SK-N-SH (cell line): ENCODE data around the gene TMPRSS11D. TPM values are rescaled to one million over a fixed set of nuclear protein-coding genes. Genes with fewer than 3 reads are reported as not detected.

Source experiments
- CTCF ChIA-PET: fragments of 300-600, 350-600 bp; formaldehyde crosslinking; extraction: SDS; loops from one replicate; lab custom pipeline; 2021; lab: Yijun Ruan, JAX
- POLR2A ChIA-PET: fragments of 350-600 bp; sonication (Branson Sonifier 250); formaldehyde crosslinking; extraction: SDS; loops from one replicate; lab custom pipeline; 2020; ENCODE audit warnings: antibody characterized with exemption, inconsistent platforms; lab: Yijun Ruan, JAX
- DNase-seq: peaks from one replicate; pipeline ENCODE4 v3.0.0; 2012
- H2AFZ ChIP-seq: fragments of 200-600 bp; sonication (generic); 2 replicates; pipeline ENCODE4 v1.8.1; 2016; ENCODE audit warnings: antibody characterized with exemption, mild to moderate bottlenecking, low read depth
- H3F3A ChIP-seq: fragments of 200-600 bp; sonication (generic); replicated peaks from 2 replicates; pipeline ENCODE3; 2016; ENCODE audit warnings: antibody characterized with exemption, mild to moderate bottlenecking; ENCODE audit not compliant: insufficient read depth
- H3K27ac ChIP-seq, 2 experiments: fragments of 200-500 bp in 1 of 2; fragments of 200-600 bp in 1 of 2; sonication (Bioruptor generic) in 1 of 2; sonication (generic), shearing (Covaris generic) in 1 of 2; 2 replicates each; pipeline versions ENCODE4 v1.5.1 to v1.6.1; 2014 to 2016; ENCODE audit warnings: low read depth in 2 of 2, inconsistent platforms in 1 of 2, low read length in 1 of 2, mild to moderate bottlenecking in 1 of 2, mixed read lengths in 1 of 2
- H3K27me3 ChIP-seq: fragments of 200-600 bp; sonication (generic), shearing (Covaris generic); 2 replicates; pipeline ENCODE4 v1.6.1; 2016; ENCODE audit warnings: mixed run types; ENCODE audit not compliant: insufficient read depth
- H3K36me3 ChIP-seq, 2 experiments: fragments of 200-500 bp in 1 of 2; fragments of 200-600 bp in 1 of 2; sonication (Bioruptor generic) in 1 of 2; sonication (generic) in 1 of 2; replicated peaks in 1 of 2; 2 replicates each; pipeline versions ENCODE3 to v1.5.1; 2014 to 2016; ENCODE audit warnings: low read length in 1 of 2, mild to moderate bottlenecking in 1 of 2; ENCODE audit not compliant: insufficient read depth in 2 of 2, control insufficient read depth in 1 of 2
- H3K4me1 ChIP-seq, 2 experiments: fragments of 200-500 bp in 1 of 2; fragments of 200-600 bp in 1 of 2; sonication (Bioruptor generic) in 1 of 2; sonication (generic), shearing (Covaris generic) in 1 of 2; 2 replicates each; pipeline versions ENCODE4 v1.5.1 to v1.6.1; 2014 to 2016; ENCODE audit warnings: low read depth in 1 of 2, low read length in 1 of 2, mixed run types in 1 of 2; ENCODE audit not compliant: insufficient read depth in 2 of 2, control insufficient read depth in 1 of 2
- H3K4me2 ChIP-seq: fragments of 200-600 bp; sonication (generic), shearing (Covaris generic); 2 replicates; pipeline ENCODE4 v1.6.1; 2017; ENCODE audit warnings: mixed run types
- H3K4me3 ChIP-seq, 2 experiments: fragments of 200-500 bp in 1 of 2; fragments of 200-600 bp in 1 of 2; sonication (Bioruptor generic) in 1 of 2; sonication (generic), shearing (Covaris generic) in 1 of 2; 2 replicates each; pipeline versions ENCODE4 v1.5.1 to v1.8.1; 2014 to 2016; ENCODE audit warnings: low read depth in 2 of 2, inconsistent platforms in 1 of 2, low read length in 1 of 2, mild to moderate bottlenecking in 1 of 2, mixed read lengths in 1 of 2, moderate library complexity in 1 of 2
- H3K79me2 ChIP-seq: fragments of 200-600 bp; sonication (generic); 2 replicates; pipeline ENCODE4 v1.8.1; 2017; ENCODE audit warnings: mild to moderate bottlenecking; ENCODE audit not compliant: insufficient read depth
- H3K9ac ChIP-seq: fragments of 200-600 bp; sonication (generic); 2 replicates; pipeline ENCODE4 v1.6.1; 2017; ENCODE audit warnings: mixed run types
- H3K9me2 ChIP-seq: fragments of 200-600 bp; sonication (generic); 2 replicates; pipeline ENCODE4 v1.6.1; 2017; ENCODE audit warnings: mixed run types
- H3K9me3 ChIP-seq: fragments of 200-600 bp; sonication (generic); 2 replicates; pipeline ENCODE4 v1.6.1; 2017; ENCODE audit warnings: mixed run types, mild to moderate bottlenecking, moderate library complexity
- H4K20me1 ChIP-seq: fragments of 200-600 bp; sonication (generic); 2 replicates; pipeline ENCODE4 v1.6.1; 2017; ENCODE audit warnings: mild to moderate bottlenecking, mixed run types; ENCODE audit not compliant: insufficient read depth
- CHD2 ChIP-seq: fragments of 150-350 bp; IDR thresholded peaks from 2 replicates; pipeline ENCODE4 v1.6.1; 2018; ENCODE audit warnings: low read length; ENCODE audit not compliant: partially characterized antibody
- EZH2phosphoT487 ChIP-seq: fragments of 200-600 bp; sonication (generic); IDR thresholded peaks from 2 replicates; pipeline ENCODE4 v1.6.1; 2017; ENCODE audit warnings: low read depth, mixed run types, mild to moderate bottlenecking, antibody characterized with exemption, moderate library complexity, borderline replicate concordance
- FOSL2 ChIP-seq: IDR thresholded peaks from 2 replicates; pipeline ENCODE4 v1.4.0; 2012; ENCODE audit warnings: low read depth, mild to moderate bottlenecking, moderate library complexity, borderline replicate concordance
- MXI1 ChIP-seq: IDR thresholded peaks from 2 replicates; pipeline ENCODE4 v1.6.1; 2012; ENCODE audit warnings: mild to moderate bottlenecking, low read depth, low read length, improper control_type of control experiment
- NFIC ChIP-seq: IDR thresholded peaks from 2 replicates; pipeline ENCODE4 v1.4.0; 2012; ENCODE audit warnings: borderline replicate concordance
- NRF1 ChIP-seq: IDR thresholded peaks from 2 replicates; pipeline ENCODE4 v1.6.1; 2012; ENCODE audit warnings: low read depth, mild to moderate bottlenecking, low read length
- RCOR1 ChIP-seq: fragments of 150-350 bp; IDR thresholded peaks from 2 replicates; pipeline ENCODE4 v1.6.1; 2017; ENCODE audit warnings: antibody characterized with exemption, low read length
- RXRA ChIP-seq: IDR thresholded peaks from 2 replicates; pipeline ENCODE4 v1.4.0; 2012; ENCODE audit warnings: low read depth, mild to moderate bottlenecking, borderline replicate concordance
- TAF1 ChIP-seq: IDR thresholded peaks from 2 replicates; pipeline ENCODE4 v1.6.1; 2012; ENCODE audit warnings: low read depth, mild to moderate bottlenecking, low read length, moderate library complexity, borderline replicate concordance
- TEAD4 ChIP-seq: IDR thresholded peaks from 2 replicates; pipeline ENCODE4 v1.4.0; 2012; ENCODE audit warnings: mild to moderate bottlenecking, borderline replicate concordance; ENCODE audit not compliant: insufficient read depth
- USF1 ChIP-seq: IDR thresholded peaks from 2 replicates; pipeline ENCODE4 v1.4.0; 2012; ENCODE audit warnings: low read depth, borderline replicate concordance
- WGBS: methylation state at CpG from one replicate; pipeline ENCODE4 v1.1.6; 2017; ENCODE audit warnings: low lambda C conversion rate; 5-methylcytosine and 5-hydroxymethylcytosine counted together
- polyA plus RNA-seq, 3 experiments: library from polyadenylated mRNA; depleted of rRNA; stranded (reverse); fragments of >200 nt; gene quantifications; 2 replicates each; pipeline ENCODE4 v1.2.3, GENCODE V29; 2012
- TF ChIP-seq, protein P1 (sequence below): IDR thresholded peaks from 2 replicates; pipeline ENCODE4 v1.4.0; 2012; ENCODE audit warnings: low read depth
- TF ChIP-seq, protein P2 (sequence below): fragments of 150-350 bp; IDR thresholded peaks from 2 replicates; pipeline ENCODE4 v1.6.1; 2016; ENCODE audit warnings: mild to moderate bottlenecking, low read depth, low read length

The TMPRSS11D gene
- polyA plus RNA-seq, 1 of the 3 experiments (the other 2 are of a cell fraction): 0.02 TPM

DNA sequence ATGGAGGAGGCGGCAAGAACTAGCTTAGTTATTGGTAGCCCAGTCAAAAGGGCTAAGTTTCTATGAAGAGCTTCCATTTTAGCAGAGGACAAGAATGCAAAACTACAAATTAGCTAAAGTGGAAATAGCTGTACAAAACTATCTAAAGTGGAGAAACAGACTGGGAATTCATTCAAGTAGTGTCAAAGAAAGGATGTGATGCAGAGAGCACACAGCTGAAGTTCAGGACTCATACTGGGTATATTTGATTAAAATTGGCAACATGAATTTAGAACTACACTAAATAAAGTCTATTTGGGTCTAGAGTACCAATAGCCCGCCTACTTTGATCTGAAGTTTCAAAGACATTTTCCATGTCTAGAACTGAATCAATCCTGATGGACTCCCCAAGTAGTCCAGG lies 96.5 kb downstream of the TMPRSS11D start:
- H3K36me3 ChIP-seq: no peaks in the 10 kb centered on the region
- H3K4me3 ChIP-seq: no peak overlapping the region
- H3K27ac ChIP-seq: no peak overlapping the region
- POLR2A ChIA-PET: no interaction called here
- no peak overlapping the region for H2AFZ ChIP-seq
- no peak for TF ChIP-seq CHD2
- TF ChIP-seq USF1: no peak
- TF ChIP-seq RCOR1: no peak
- no peak for TF ChIP-seq TEAD4
- TF ChIP-seq, protein P1, sequence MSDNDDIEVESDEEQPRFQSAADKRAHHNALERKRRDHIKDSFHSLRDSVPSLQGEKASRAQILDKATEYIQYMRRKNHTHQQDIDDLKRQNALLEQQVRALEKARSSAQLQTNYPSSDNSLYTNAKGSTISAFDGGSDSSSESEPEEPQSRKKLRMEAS: no peak
- TF ChIP-seq EZH2phosphoT487: no peak
- no peaks in the 10 kb centered on the region for H3K27me3 ChIP-seq
- H3F3A ChIP-seq: no peaks in the 10 kb centered on the region
- no peaks in the 10 kb centered on the region; the same call in 1 of the 2 replicates for H3K9me2 ChIP-seq
- 0 out of 4 replicates have a peak, but pooled peaks cover 0 to 8% of the 10 kb centered on the region in 2 experiments for H3K4me1 ChIP-seq
- WGBS: 93% methylated on average over 2 of the region's 2 CpGs
- H3K79me2 ChIP-seq: no peaks in the 10 kb centered on the region
- H3K9me3 ChIP-seq: no peaks in the 10 kb centered on the region
- H3K9ac ChIP-seq: no peak overlapping the region
- H4K20me1 ChIP-seq: no peaks in the 10 kb centered on the region
- CTCF ChIA-PET: interaction anchor here (0.7 to 1.3 kb wide), 2 partner anchors 14 to 41 kb away, joined by 3 to 4 read pairs; no protein-coding TSS in a partner anchor
- no peak for DNase-seq
- no peak overlapping the region for H3K4me2 ChIP-seq

- POLR2A ChIA-PET: no interaction called here
- Histone ChIP-seq H3K9ac (no peak overlapping the region), H3K79me2 (no peaks in the 10 kb centered on the region), H3F3A (no peaks in the 10 kb centered on the region), H2AFZ (peak overlapping the region; percentile 27; the same call in 1 of the 2 replicates)
- WGBS: 32% methylated on average over 2 of the region's 2 CpGs
- no peak for TF ChIP-seq TEAD4
- TF ChIP-seq NRF1: no peak
- TF ChIP-seq, protein P1: no peak
- no peak for TF ChIP-seq NFIC
- TF ChIP-seq RCOR1: no peak
- TF ChIP-seq MXI1: no peak
- TF ChIP-seq RXRA: no peak
- no peak for TF ChIP-seq TAF1
- no peak for TF ChIP-seq FOSL2
- TF ChIP-seq, protein P2, sequence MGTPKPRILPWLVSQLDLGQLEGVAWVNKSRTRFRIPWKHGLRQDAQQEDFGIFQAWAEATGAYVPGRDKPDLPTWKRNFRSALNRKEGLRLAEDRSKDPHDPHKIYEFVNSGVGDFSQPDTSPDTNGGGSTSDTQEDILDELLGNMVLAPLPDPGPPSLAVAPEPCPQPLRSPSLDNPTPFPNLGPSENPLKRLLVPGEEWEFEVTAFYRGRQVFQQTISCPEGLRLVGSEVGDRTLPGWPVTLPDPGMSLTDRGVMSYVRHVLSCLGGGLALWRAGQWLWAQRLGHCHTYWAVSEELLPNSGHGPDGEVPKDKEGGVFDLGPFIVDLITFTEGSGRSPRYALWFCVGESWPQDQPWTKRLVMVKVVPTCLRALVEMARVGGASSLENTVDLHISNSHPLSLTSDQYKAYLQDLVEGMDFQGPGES: no peak
- TF ChIP-seq, all 33 proteins: peak for 0
- no peaks in the 10 kb centered on the region for H4K20me1 ChIP-seq
- H3K4me2 ChIP-seq: peak overlapping the region; percentile 38; the same call in 1 of the 2 replicates
- CTCF ChIA-PET: no interaction called here
- H3K36me3 ChIP-seq: no peaks in the 10 kb centered on the region
- H3K27ac ChIP-seq: peak overlapping the region in 1 of 2 experiments; percentile 31; a peak in 2 of 4 replicates
- DNase-seq: no peak
- H3K27me3 ChIP-seq: no peaks in the 10 kb centered on the region
- no peak overlapping the region for H3K4me3 ChIP-seq
- no peaks in the 10 kb centered on the region for H3K9me3 ChIP-seq
- H3K9me2 ChIP-seq: no peaks in the 10 kb centered on the region; the same call in 1 of the 2 replicates
- H3K4me1 ChIP-seq: 0 out of 4 replicates have a peak, but pooled peaks cover 0 to 8% of the 10 kb centered on the region in 2 experiments
Measured at GRCh38 chr4:67785528-67785927, 98.3 kb downstream of the TMPRSS11D start.
